ENCODE results near the gene AXIN1. TPM values are rescaled to one million over a fixed set of nuclear protein-coding genes. Genes with fewer than 3 reads are reported as not detected.

Gene AXIN1
- total and polyA plus RNA-seq, 2 donors (not counting 1 experiment from before 2014, with no cell fraction given): 5.1 to 18.7 TPM

GRCh38 chr16:361872-362701, 9.6 kb upstream of the AXIN1 start:
- Histone ChIP-seq H3K9ac (ENCODE audit: insufficient read depth, low read length) (no peak overlapping the region), H3K4me3 (replicated peaks in 1 of 4; ENCODE audit: control extremely low read depth in 1 of 4, insufficient read depth in 1 of 4, low read depth in 3 of 4, low read length in 4 of 4) (no peak overlapping the region), H3K36me3 (ENCODE audit: control insufficient read depth, insufficient read depth, low read length) (peaks cover 6% of the 10 kb centered on the region), H3K4me2 (ENCODE audit: extremely low read depth, insufficient read depth, low read length) (no peak overlapping the region), H3K9me3 (ENCODE audit: control insufficient read depth, insufficient read depth, low read depth, low read length) (no peaks in the 10 kb centered on the region), H3K79me2 (ENCODE audit: control insufficient read depth, insufficient read depth, low read length) (no peaks in the 10 kb centered on the region), H3K27ac (ENCODE audit: insufficient read depth, low read length) (no peak overlapping the region), H4K20me1 (ENCODE audit: control insufficient read depth, extremely low read depth, insufficient read depth, low read length) (no peaks in the 10 kb centered on the region), H3K27me3 (ENCODE audit: control insufficient read depth, insufficient read depth, low read length) (no peaks in the 10 kb centered on the region), H2AFZ (ENCODE audit: low read length) (no peak overlapping the region), H3K4me1 (ENCODE audit: control insufficient read depth, extremely low read depth, insufficient read depth, low read length) (no peaks in the 10 kb centered on the region)
- peak; percentile 63 to 69 for DNase-seq (ENCODE audit: low read depth in 2 of 2)
- TF ChIP-seq EZH2 (IDR thresholded peaks at IDR 0.05; ENCODE audit: low read length, missing control alignments) (no peak), CTCF (conservative IDR thresholded peaks at IDR 0.05 in 1 of 2, IDR thresholded peaks at IDR 0.05 in 1 of 2; ENCODE audit: low read depth in 1 of 2, low read length in 2 of 2) (peak; percentile 64 to 77)

DNA sequence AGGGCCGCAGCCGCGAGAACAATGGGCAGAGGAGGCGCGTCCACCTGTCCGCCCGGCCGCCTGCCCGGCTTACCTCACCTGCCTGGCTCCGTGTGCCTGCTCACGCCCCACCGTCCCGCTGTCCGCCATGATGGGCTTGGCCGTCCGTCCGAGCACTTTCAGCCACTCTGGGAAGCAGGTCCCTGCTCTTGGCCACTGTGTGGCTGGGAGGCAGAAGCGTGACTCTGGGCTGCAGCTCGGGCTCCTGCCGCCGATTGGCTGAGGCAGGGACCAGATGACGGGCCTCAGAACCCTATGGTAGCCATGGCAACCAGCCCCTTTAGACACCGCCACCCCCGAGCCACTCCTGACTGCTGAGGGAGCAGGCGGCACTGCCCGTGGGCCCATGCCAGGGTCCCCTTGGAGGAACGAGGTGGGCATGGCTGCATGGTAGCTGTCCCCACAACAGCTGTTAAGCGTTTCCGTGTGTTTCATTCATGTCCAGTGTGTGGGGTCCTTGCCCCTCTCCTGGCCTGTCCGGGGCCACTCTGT, 8.9 kb upstream of the AXIN1 start:
- H3K27me3 ChIP-seq (ENCODE audit: control insufficient read depth, insufficient read depth, low read length): no peaks in the 10 kb centered on the region
- no peaks in the 10 kb centered on the region for H4K20me1 ChIP-seq (ENCODE audit: control insufficient read depth, extremely low read depth, insufficient read depth, low read length)
- DNase-seq (ENCODE audit: low read depth in 2 of 2): no peak
- H2AFZ ChIP-seq (ENCODE audit: low read length): no peak overlapping the region
- no peak overlapping the region for H3K9ac ChIP-seq (ENCODE audit: insufficient read depth, low read length)
- peaks cover 2% of the 10 kb centered on the region for H3K36me3 ChIP-seq (ENCODE audit: control insufficient read depth, insufficient read depth, low read length)
- no peak overlapping the region for H3K4me2 ChIP-seq (ENCODE audit: extremely low read depth, insufficient read depth, low read length)
- H3K9me3 ChIP-seq (ENCODE audit: control insufficient read depth, insufficient read depth, low read depth, low read length): no peaks in the 10 kb centered on the region
- no peaks in the 10 kb centered on the region for H3K79me2 ChIP-seq (ENCODE audit: control insufficient read depth, insufficient read depth, low read length)
- TF ChIP-seq CTCF (conservative IDR thresholded peaks at IDR 0.05 in 1 of 2, IDR thresholded peaks at IDR 0.05 in 1 of 2; ENCODE audit: low read depth in 1 of 2, low read length in 2 of 2) (no peak), EZH2 (IDR thresholded peaks at IDR 0.05; ENCODE audit: low read length, missing control alignments) (no peak)
- no peak overlapping the region for H3K4me3 ChIP-seq (replicated peaks in 1 of 4; ENCODE audit: control extremely low read depth in 1 of 4, insufficient read depth in 1 of 4, low read depth in 3 of 4, low read length in 4 of 4)
- no peaks in the 10 kb centered on the region for H3K4me1 ChIP-seq (ENCODE audit: control insufficient read depth, extremely low read depth, insufficient read depth, low read length)
- no peak overlapping the region for H3K27ac ChIP-seq (ENCODE audit: insufficient read depth, low read length)

- no peaks in the 10 kb centered on the region for H3K79me2 ChIP-seq (ENCODE audit: control insufficient read depth, insufficient read depth, low read length)
- no peaks in the 10 kb centered on the region for H3K9me3 ChIP-seq (ENCODE audit: control insufficient read depth, insufficient read depth, low read depth, low read length)
- no peaks in the 10 kb centered on the region for H3K27me3 ChIP-seq (ENCODE audit: control insufficient read depth, insufficient read depth, low read length)
- H3K4me3 ChIP-seq (replicated peaks in 1 of 4; ENCODE audit: control extremely low read depth in 1 of 4, insufficient read depth in 1 of 4, low read depth in 3 of 4, low read length in 4 of 4): no peak overlapping the region
- H4K20me1 ChIP-seq (ENCODE audit: control insufficient read depth, extremely low read depth, insufficient read depth, low read length): no peaks in the 10 kb centered on the region
- no peaks in the 10 kb centered on the region for H3K4me1 ChIP-seq (ENCODE audit: control insufficient read depth, extremely low read depth, insufficient read depth, low read length)
- no peak overlapping the region for H3K4me2 ChIP-seq (ENCODE audit: extremely low read depth, insufficient read depth, low read length)
- TF ChIP-seq EZH2 (IDR thresholded peaks at IDR 0.05; ENCODE audit: low read length, missing control alignments) (no peak), CTCF (conservative IDR thresholded peaks at IDR 0.05 in 1 of 2, IDR thresholded peaks at IDR 0.05 in 1 of 2; ENCODE audit: low read depth in 1 of 2, low read length in 2 of 2) (no peak)
- no peak overlapping the region for H3K27ac ChIP-seq (ENCODE audit: insufficient read depth, low read length)
- H2AFZ ChIP-seq (ENCODE audit: low read length): no peak overlapping the region
- H3K9ac ChIP-seq (ENCODE audit: insufficient read depth, low read length): no peak overlapping the region
- DNase-seq (ENCODE audit: low read depth in 2 of 2): no peak
- no peaks in the 10 kb centered on the region for H3K36me3 ChIP-seq (ENCODE audit: control insufficient read depth, insufficient read depth, low read length)
Observed at GRCh38 chr16:360698-361336, 8.3 kb upstream of the AXIN1 start.
